Measurements from ENCODE around the gene AFF1. TPM values are rescaled to one million over a fixed set of nuclear protein-coding genes. Genes with fewer than 3 reads are reported as not detected.
A peak's percentile ranks its signal among the peaks of the same experiment; 100 is the strongest.

The AFF1 gene
- total and polyA plus RNA-seq, 2 experiments from 2014 or later: 31.9 to 38.7 TPM

DNA sequence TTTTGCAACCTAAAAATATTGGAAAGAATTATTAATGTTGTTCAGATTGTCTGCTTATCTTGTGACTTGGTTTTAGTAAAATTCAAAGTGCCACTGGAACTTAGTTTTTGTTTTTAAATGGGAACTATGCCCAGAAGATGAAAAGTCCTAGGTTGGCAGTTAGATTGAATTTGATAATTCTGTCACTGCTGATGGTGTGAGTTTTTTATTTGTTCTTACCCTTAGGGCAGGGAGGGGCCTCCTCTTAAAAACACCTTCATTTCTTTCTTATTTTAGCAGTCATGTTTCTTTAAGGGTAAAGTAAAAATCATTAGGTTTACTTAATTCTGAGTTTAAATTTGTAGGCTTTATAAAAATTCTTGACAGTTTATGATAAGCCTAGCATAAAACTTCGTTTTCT, 80.6 kb downstream of the AFF1 start:
- peak overlapping the region; percentile 100 for H3K27ac ChIP-seq
- H2AFZ ChIP-seq: no peak overlapping the region
- H3K36me3 ChIP-seq (replicated peaks; ENCODE audit: insufficient read depth, low read depth): no peaks in the 10 kb centered on the region
- 47% methylated on average over 1 of the region's 1 CpG for WGBS (ENCODE audit: low lambda C conversion rate, missing lambda C conversion rate)
- H4K20me1 ChIP-seq (ENCODE audit: insufficient read depth, poor library complexity, severe bottlenecking): no peaks in the 10 kb centered on the region
- no peaks in the 10 kb centered on the region for H3K9me2 ChIP-seq (replicated peaks; ENCODE audit: insufficient read depth)
- TF ChIP-seq EZH2 (IDR thresholded peaks at IDR 0.05; ENCODE audit: borderline replicate concordance): no peak
- TF ChIP-seq EZH2phosphoT487 (IDR thresholded peaks at IDR 0.05; ENCODE audit: low read depth, severe bottlenecking, unreplicated experiment): no peak
- TF ChIP-seq, protein P1, sequence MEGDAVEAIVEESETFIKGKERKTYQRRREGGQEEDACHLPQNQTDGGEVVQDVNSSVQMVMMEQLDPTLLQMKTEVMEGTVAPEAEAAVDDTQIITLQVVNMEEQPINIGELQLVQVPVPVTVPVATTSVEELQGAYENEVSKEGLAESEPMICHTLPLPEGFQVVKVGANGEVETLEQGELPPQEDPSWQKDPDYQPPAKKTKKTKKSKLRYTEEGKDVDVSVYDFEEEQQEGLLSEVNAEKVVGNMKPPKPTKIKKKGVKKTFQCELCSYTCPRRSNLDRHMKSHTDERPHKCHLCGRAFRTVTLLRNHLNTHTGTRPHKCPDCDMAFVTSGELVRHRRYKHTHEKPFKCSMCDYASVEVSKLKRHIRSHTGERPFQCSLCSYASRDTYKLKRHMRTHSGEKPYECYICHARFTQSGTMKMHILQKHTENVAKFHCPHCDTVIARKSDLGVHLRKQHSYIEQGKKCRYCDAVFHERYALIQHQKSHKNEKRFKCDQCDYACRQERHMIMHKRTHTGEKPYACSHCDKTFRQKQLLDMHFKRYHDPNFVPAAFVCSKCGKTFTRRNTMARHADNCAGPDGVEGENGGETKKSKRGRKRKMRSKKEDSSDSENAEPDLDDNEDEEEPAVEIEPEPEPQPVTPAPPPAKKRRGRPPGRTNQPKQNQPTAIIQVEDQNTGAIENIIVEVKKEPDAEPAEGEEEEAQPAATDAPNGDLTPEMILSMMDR (IDR thresholded peaks at IDR 0.05; ENCODE audit: poor library complexity): no peak
- H3K4me3 ChIP-seq: no peak overlapping the region
- no peaks in the 10 kb centered on the region for H3K9me3 ChIP-seq (ENCODE audit: low read depth)
- H3K79me2 ChIP-seq: peaks cover 86% of the 10 kb centered on the region
- H3K4me2 ChIP-seq: peak overlapping the region; percentile 53
- no peaks in the 10 kb centered on the region for H3K27me3 ChIP-seq
- no peak for DNase-seq (ENCODE audit: low spot score)
- peaks cover 42% of the 10 kb centered on the region for H3K4me1 ChIP-seq (ENCODE audit: insufficient read depth)

DNA sequence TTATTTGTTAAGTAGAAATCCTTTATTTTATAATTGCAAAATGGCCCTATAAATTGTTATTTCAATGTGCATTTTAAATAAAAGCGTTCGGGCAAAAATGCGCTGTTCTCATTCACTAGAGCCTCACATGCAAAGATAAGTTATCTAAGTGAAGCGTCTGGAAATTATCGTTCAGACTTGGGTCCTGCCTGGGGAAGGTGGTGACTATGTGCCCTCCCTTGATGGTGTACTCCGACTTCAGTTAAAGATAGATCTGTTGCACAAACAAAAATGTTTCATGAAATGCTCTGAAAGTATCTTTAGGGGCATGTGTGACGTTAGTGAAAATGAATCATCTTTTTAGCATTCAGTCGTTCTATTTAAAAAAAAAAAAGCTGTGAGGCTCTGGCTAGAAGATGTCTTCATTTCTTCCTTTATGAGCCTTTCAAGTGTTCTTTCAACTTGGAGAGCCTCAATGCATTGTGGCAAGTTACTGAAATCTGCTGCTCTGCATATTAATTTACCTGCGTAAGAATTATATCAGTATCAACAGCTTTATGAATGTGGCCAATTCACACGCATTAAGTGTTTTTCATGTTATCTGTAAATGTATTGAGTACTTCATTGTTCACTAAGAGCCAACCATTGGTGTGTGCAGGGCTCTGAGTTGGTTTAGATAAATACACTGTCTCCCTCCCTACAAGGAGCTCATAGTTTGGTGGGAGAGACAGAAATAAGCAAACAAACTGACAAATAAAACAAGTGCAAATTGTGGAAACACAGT, 83.0 kb downstream of the AFF1 start:
- Histone ChIP-seq H3K9me2 (replicated peaks; ENCODE audit: insufficient read depth) (no peaks in the 10 kb centered on the region), H3K9me3 (ENCODE audit: low read depth) (no peaks in the 10 kb centered on the region), H3K36me3 (replicated peaks; ENCODE audit: insufficient read depth, low read depth) (no peaks in the 10 kb centered on the region), H3K27me3 (no peaks in the 10 kb centered on the region), H3K4me3 (no peak overlapping the region), H2AFZ (no peak overlapping the region), H3K27ac (peak overlapping the region; percentile 60), H3K4me2 (peak overlapping the region; percentile 29), H4K20me1 (ENCODE audit: insufficient read depth, poor library complexity, severe bottlenecking) (peaks cover 2% of the 10 kb centered on the region), H3K4me1 (ENCODE audit: insufficient read depth) (peaks cover 50% of the 10 kb centered on the region), H3K79me2 (peaks cover 97% of the 10 kb centered on the region)
- peak; percentile 41 for DNase-seq (ENCODE audit: low spot score)
- WGBS (ENCODE audit: low lambda C conversion rate, missing lambda C conversion rate): 59% methylated on average over 10 of the region's 10 CpGs
- no peak for TF ChIP-seq EZH2 (IDR thresholded peaks at IDR 0.05; ENCODE audit: borderline replicate concordance)
- TF ChIP-seq, protein P1 (IDR thresholded peaks at IDR 0.05; ENCODE audit: poor library complexity): no peak

DNA sequence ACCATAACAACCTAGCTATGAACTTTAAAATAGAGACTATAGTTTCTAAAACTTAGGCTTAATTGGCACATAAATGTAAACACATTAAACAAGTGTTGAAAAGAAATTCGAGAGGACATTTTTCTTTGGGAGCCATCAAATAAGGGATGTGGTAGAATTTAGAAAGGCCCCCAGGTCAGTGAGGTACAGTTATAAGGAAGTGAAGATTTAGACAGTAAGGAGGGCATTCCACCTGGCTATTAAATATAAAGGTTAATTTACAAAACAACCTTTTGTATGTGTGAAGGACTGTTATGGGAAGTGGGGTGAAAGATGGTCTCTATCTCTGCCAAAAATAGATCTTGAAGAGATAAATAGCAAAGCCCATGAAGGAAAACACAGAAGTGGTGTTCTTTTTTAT, 83.9 kb downstream of the AFF1 start:
- Histone ChIP-seq H3K27me3 (no peaks in the 10 kb centered on the region), H3K27ac (peak overlapping the region; percentile 41), H3K4me3 (no peak overlapping the region), H3K36me3 (replicated peaks; ENCODE audit: insufficient read depth, low read depth) (no peaks in the 10 kb centered on the region), H4K20me1 (ENCODE audit: insufficient read depth, poor library complexity, severe bottlenecking) (peaks cover 4% of the 10 kb centered on the region), H3K4me2 (no peak overlapping the region), H3K9me3 (ENCODE audit: low read depth) (no peaks in the 10 kb centered on the region), H3K79me2 (peaks cover 98% of the 10 kb centered on the region), H3K9me2 (replicated peaks; ENCODE audit: insufficient read depth) (no peaks in the 10 kb centered on the region), H2AFZ (no peak overlapping the region), H3K4me1 (ENCODE audit: insufficient read depth) (peaks cover 52% of the 10 kb centered on the region)
- no peak for TF ChIP-seq EZH2phosphoT487 (IDR thresholded peaks at IDR 0.05; ENCODE audit: low read depth, severe bottlenecking, unreplicated experiment)
- TF ChIP-seq, protein P1 (IDR thresholded peaks at IDR 0.05; ENCODE audit: poor library complexity): no peak
- no peak for TF ChIP-seq EZH2 (IDR thresholded peaks at IDR 0.05; ENCODE audit: borderline replicate concordance)
- no peak for DNase-seq (ENCODE audit: low spot score)
- WGBS (ENCODE audit: low lambda C conversion rate, missing lambda C conversion rate): 52% methylated on average over 1 of the region's 1 CpG
